ENCODE data around the gene BNIP3.

- TF ChIP-seq EP300 (IDR thresholded peaks at IDR 0.05), result no peak
- no peak for TF ChIP-seq CTCF (IDR thresholded peaks at IDR 0.05)
- no peak for TF ChIP-seq POLR2A (IDR thresholded peaks at IDR 0.05)
These were observed 1.9 kb downstream of the BNIP3 start for GRCh38 chr10:131979821-131980270.

Measured in tibial nerve (tissue), 4 donors.